ENCODE data around the gene RAD23A.

DNA sequence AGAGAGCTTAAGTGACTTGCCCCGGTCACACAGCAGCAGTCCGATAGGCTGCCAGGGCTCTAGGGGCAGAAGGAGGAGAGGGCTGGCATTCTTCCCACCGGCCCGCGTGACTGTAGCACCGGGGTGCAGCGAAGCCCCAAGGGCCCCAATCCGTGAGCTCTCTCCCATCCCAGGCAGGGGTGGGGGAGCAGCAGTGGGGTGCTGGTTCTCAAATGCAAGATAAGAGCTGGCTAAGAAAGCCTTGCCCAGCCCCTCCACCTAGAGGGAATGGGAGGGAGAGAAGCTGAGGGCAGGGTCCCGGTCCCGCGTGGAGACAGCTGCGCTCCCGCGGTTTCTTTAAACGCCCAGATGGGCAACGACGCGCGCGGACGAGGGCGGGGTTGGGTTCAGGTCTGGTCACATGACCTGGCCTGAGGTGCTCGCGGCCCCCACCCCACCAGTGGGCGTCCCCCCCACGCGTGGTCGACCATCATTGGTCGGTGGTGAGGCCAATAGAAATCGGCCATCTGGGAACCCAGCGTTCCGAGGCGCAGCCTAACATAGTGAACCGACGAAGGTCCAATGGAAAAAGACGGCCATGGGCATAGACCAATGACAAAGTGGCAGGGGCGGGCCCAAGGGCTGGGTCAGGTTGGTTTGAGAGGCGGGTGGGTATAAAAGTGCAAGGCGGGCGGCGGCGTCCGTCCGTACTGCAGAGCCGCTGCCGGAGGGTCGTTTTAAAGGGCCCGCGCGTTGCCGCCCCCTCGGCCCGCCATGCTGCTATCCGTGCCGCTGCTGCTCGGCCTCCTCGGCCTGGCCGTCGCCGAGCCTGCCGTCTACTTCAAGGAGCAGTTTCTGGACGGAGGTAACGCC lies 7.5 kb upstream of the RAD23A start, which contains the start of gene CALR:
- TF ChIP-seq EP300 (conservative IDR thresholded peaks at IDR 0.05; ENCODE audit: poor library complexity, severe bottlenecking) (peak; percentile 13), CTCF (IDR thresholded peaks at IDR 0.05; ENCODE audit: poor library complexity, severe bottlenecking) (no peak), POLR2AphosphoS5 (IDR thresholded peaks at IDR 0.05) (peak; percentile 94), RAD21 (conservative IDR thresholded peaks at IDR 0.05) (no peak), EZH2 (IDR thresholded peaks at IDR 0.05; ENCODE audit: borderline replicate concordance, insufficient read depth, low read length, poor library complexity, severe bottlenecking) (no peak)
